GM19468 (cell line): Measurements from ENCODE around the gene FOSL2.

Experiments
- ATAC-seq: cut with Tn5 transposase; IDR thresholded peaks from one replicate; pipeline ENCODE4 v1.9.1; 2021; ENCODE audit warnings: mild to moderate bottlenecking, moderate library complexity, moderate number of reproducible peaks; ENCODE audit not compliant: unreplicated experiment; ENCODE audit errors: extremely low read depth

FOSL2 gene

DNA sequence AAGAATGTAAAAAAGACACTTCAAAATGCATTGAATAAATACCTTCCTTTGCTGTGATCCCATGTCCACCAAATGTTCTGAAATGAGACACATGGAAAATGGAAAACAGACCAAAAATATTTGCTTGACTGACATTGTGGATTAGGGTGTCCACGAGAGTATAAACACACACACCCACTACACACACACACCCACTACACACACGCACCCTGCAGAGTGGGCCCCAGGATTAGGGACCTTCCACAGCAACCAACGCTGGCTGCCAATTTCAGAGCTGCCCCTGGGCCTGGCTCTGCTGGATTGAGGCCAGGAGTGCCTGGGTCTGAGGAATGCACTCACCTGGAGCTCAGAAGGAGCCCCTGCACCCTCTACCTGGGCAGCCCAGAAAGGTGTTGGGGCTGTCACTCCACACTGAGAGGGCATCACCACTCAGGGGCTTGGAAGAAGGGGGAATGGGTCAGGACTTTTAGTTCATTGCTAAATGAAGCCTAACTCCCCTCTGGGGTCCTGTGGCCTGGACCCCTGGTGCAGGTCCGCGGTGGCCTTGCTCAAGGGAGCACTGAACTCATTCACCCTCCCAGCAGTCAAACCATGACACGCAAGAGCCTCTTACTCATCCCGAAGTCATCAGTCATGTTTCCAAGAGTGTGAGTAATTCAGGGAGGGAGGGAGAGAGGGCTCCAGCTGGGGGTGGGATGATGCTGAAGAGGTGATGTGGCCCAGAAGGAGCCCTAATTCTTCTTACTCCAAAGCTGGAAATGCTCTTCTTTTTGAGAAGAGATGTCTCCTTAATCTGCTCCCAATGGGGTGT lies 53.0 kb downstream of the FOSL2 start:
- no peak for ATAC-seq

DNA sequence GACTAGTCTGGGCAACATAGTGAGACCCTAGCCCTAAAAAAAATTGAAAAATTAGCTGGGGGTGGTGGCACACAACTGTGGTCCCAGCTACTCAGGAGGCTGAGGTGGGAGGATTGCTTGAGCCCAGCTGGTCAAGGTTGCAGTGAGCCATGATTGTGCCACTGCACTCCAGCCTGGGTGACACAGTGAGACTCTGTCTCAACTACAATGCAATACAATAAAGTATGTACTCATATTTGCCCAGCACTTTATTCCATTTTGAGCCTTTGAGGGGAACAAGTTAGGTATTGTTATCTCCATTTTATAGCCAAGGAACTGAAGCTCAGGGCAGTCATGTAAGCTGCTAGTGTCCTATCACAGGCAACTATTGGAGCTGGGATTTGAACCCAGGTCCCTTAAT lies 53.9 kb downstream of the FOSL2 start:
- ATAC-seq, result no peak

- no peak for ATAC-seq
Observed at GRCh38 chr2:28447086-28447485, 54.4 kb downstream of the FOSL2 start.

DNA sequence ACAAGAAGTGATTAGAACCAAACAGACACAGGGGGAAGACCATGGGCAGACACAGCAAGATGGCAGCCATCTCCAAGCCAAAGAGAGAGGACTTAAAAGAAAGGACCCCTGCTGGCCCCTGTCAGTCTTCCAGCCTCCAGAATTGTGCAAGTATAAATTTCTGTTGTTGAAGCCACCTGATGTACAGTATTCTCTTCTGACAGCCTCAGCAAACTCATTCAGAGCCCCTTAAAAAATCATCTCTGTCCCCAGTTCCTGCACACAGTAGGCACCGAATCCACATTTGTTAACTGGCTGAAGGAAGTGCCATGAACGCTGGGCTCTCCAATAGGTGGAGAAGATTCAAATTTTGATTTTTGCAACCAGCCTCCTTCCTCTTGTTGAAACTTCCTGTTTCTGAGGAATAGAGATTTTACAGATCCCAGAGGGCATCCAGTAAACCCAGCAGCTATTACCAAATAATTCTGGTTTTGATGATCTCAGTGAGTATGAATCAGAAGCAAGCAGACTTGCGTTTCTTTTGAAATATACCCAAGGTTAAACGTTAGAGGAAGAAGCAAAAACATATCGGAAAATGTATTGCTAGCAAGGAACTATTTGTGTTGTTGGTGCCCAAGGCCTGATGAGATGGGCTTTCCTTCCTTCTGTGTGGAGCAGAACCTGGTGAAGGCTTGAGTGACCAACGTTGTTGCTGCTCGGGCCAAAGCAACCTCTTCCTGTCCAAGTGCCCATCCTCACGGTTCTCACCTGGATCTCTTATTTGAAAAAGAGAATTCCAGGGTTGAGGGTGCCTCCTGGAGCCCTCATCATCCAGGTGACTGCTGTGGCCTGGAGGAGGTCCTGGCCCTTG lies 55.5 kb downstream of the FOSL2 start:
- ATAC-seq, result no peak

- ATAC-seq, result no peak
Observed at GRCh38 chr2:28448793-28449100, 56.1 kb downstream of the FOSL2 start.

- no peak for ATAC-seq
Observed at GRCh38 chr2:28449126-28449487, 56.4 kb downstream of the FOSL2 start.

GRCh38 chr2:28449488-28450395 lies 57.1 kb downstream of the FOSL2 start:
- ATAC-seq, result no peak

GRCh38 chr2:28450901-28451565 lies 58.4 kb downstream of the FOSL2 start:
- ATAC-seq, result no peak

GRCh38 chr2:28451793-28452533 lies 59.3 kb downstream of the FOSL2 start:
- no peak for ATAC-seq

GRCh38 chr2:28452534-28453081 lies 60.0 kb downstream of the FOSL2 start:
- ATAC-seq, result no peak

DNA sequence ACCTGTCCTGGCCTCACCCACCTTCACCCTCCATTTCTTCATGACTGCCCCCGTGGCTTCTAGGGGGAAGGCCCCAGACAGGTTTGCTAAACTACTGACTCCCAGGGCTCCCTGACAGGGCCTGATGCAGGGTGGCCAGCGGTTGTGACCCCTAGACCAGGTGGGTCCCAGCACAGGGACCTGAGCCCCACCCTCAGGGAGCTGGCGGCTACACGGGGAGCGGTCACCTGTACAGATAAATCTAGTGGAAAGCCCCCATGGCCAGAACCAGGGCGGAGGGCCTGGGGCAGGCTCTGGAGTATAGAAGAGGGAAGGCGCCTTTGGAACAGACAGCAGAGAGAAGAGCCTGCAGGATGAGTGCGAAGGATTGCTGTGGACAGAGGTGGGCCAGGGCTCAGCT lies 60.7 kb downstream of the FOSL2 start:
- ATAC-seq, result no peak

DNA sequence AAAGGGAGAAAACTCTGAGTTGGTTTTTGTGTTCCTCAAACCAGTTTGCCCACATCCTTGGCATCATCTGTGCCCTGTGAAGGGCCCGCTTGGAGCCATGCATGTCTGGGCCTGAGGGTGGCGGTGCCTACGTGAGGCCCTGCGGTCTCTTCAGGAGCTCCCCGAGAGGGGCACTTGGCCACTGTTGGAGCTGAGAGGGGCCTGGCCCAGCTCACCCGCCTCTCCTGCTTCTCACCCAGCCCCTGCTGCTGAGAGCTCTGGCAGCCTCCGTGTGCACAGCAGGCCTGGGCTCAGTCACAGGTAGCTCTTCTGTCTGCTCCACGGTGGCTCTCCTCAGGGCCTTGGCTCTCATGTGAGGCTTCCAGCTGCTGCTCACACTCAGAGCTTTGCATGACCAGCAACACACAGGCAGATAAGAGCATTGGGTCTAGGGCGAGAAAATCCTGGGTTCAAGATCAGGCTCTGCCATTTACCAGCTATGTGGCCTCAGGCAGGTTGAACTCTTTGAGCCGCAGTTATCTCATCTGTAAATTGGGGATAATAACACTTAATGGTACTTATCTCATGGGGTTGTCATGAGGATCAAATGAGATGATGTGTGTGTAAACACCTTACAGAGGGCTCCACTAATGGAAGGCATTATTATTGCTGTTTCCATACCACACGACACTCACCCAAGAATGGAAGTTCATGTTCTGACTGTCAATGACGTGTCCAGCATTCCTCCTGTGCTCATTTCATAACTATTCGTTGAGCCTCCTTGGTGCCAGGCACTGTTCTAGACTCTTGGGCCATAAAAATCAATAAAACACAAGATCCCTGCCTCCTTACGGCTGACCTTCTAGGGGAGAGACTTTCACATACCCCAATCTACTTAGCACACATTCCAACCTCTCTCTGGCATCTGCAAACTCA lies 61.6 kb downstream of the FOSL2 start:
- no peak for ATAC-seq

- no peak for ATAC-seq
Observed at GRCh38 chr2:28457237-28457636, 64.6 kb downstream of the FOSL2 start.

GRCh38 chr2:28461056-28461455 lies 68.4 kb downstream of the FOSL2 start:
- ATAC-seq, result no peak

DNA sequence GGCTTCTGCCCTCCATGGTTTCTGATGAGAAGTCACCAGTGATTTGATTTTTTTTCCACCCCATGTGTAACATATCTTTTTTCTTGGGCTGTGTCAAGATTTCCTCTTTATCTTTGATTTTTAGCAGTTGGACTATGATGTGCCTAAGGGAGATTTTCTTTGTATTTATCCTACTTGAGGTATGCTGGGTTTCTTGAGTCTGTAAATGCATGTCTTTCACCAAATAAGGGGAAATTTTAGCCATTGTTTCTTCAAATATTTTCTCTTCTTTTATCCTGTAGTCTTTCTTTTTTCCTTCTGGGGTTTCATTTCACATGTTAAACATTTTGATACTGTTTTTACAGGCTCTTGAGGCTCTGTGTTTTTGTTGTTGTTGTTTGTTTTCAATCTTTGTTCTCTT lies 69.5 kb downstream of the FOSL2 start:
- no peak for ATAC-seq

- ATAC-seq, result no peak
Observed at GRCh38 chr2:28463211-28463816, 70.7 kb downstream of the FOSL2 start.

- ATAC-seq, result no peak
Observed at GRCh38 chr2:28463893-28464292, 71.2 kb downstream of the FOSL2 start.
